OCI-LY1 (cell line): ENCODE results near the gene TOR1A.

Source experiments
- H2AFZ ChIP-seq: fragments of 200-600 bp; sonication (generic), shearing (Covaris generic); 2 replicates; pipeline ENCODE4 v1.6.0; 2014; ENCODE audit warnings: antibody characterized with exemption, mild to moderate bottlenecking, low read length
- H3F3A ChIP-seq: fragments of 200-600 bp; sonication (generic), shearing (Covaris generic); 2 replicates; pipeline ENCODE4 v1.6.0; 2014; ENCODE audit warnings: mild to moderate bottlenecking, antibody characterized with exemption, low read length, moderate library complexity; ENCODE audit not compliant: insufficient read depth
- H3K27ac ChIP-seq: fragments of 200-600 bp; sonication (generic); 2 replicates; pipeline ENCODE4 v1.5.1; 2014; ENCODE audit warnings: low read length, mixed run types, mild to moderate bottlenecking, low read depth; ENCODE audit not compliant: poor library complexity, severe bottlenecking
- H3K27me3 ChIP-seq: fragments of 200-600 bp; sonication (generic); 2 replicates; pipeline ENCODE4 v1.6.0; 2014; ENCODE audit warnings: antibody characterized with exemption, mild to moderate bottlenecking, low read length, moderate library complexity; ENCODE audit not compliant: insufficient read depth
- H3K36me3 ChIP-seq: fragments of 200-600 bp; sonication (generic); 2 replicates; pipeline ENCODE4 v1.6.1; 2014; ENCODE audit warnings: mild to moderate bottlenecking, antibody characterized with exemption, low read length, moderate library complexity, mixed read lengths; ENCODE audit not compliant: insufficient read depth
- H3K4me1 ChIP-seq: fragments of 200-600 bp; sonication (generic); 2 replicates; pipeline ENCODE4 v1.5.1; 2014; ENCODE audit warnings: mild to moderate bottlenecking, low read length, moderate library complexity; ENCODE audit not compliant: insufficient read depth, severe bottlenecking
- H3K4me2 ChIP-seq: fragments of 200-600 bp; sonication (generic), shearing (Covaris generic); 2 replicates; pipeline ENCODE4 v1.6.1; 2014; ENCODE audit warnings: low read length
- H3K4me3 ChIP-seq: fragments of 200-600 bp; sonication (generic); 2 replicates; pipeline ENCODE4 v1.5.1; 2014; ENCODE audit warnings: low read length, low read depth, mild to moderate bottlenecking, mixed read lengths; ENCODE audit not compliant: poor library complexity, severe bottlenecking
- H3K79me2 ChIP-seq: fragments of 200-600 bp; shearing (Covaris generic); 2 replicates; pipeline ENCODE4 v1.6.1; 2016; ENCODE audit warnings: mixed run types, low read length, mixed read lengths; ENCODE audit not compliant: insufficient read depth
- H3K9ac ChIP-seq: fragments of 200-600 bp; sonication (generic), shearing (Covaris generic); 2 replicates; pipeline ENCODE4 v1.6.1; 2014; ENCODE audit warnings: mild to moderate bottlenecking, low read length, mixed read lengths
- H3K9me2 ChIP-seq: fragments of 200-600 bp; sonication (generic), shearing (Covaris generic); 2 replicates; pipeline ENCODE4 v1.6.1; 2014; ENCODE audit warnings: low read depth, mild to moderate bottlenecking, low read length, mixed read lengths
- H3K9me3 ChIP-seq: fragments of 200-600 bp; shearing (Covaris generic); 2 replicates; pipeline ENCODE4 v1.6.1; 2014; ENCODE audit warnings: low read length, mixed read lengths
- H4K20me1 ChIP-seq: fragments of 200-600 bp; sonication (generic), shearing (Covaris generic); 2 replicates; pipeline ENCODE4 v1.6.0; 2016; ENCODE audit warnings: mild to moderate bottlenecking, low read length; ENCODE audit not compliant: insufficient read depth
- CTCF ChIP-seq: fragments of 200-600 bp; sonication (generic), shearing (Covaris generic); IDR thresholded peaks from 2 replicates; pipeline ENCODE4 v1.5.1; 2017; ENCODE audit warnings: mild to moderate bottlenecking, antibody characterized with exemption, low read length, moderate library complexity, mixed read lengths
- EZH2 ChIP-seq: fragments of 200-600 bp; sonication (generic), shearing (Covaris generic); IDR thresholded peaks from 2 replicates; pipeline ENCODE4 v1.8.0; 2017; ENCODE audit warnings: borderline replicate concordance, mixed run types, mild to moderate bottlenecking, antibody characterized with exemption, low read length, moderate library complexity, mixed read lengths

Gene TOR1A

GRCh38 chr9:129826344-129826743 lies 2.4 kb upstream of the TOR1A start:
- H3K4me3 ChIP-seq = no peak overlapping the region
- H3K4me2 ChIP-seq = no peak overlapping the region
- H3F3A ChIP-seq = peaks cover 6% of the 10 kb centered on the region; the same call in 1 of the 2 replicates
- no peak overlapping the region for H3K27ac ChIP-seq
- TF ChIP-seq EZH2 = no peak
- no peak for TF ChIP-seq CTCF
- H3K79me2 ChIP-seq = peaks cover 5% of the 10 kb centered on the region; the same call in 1 of the 2 replicates
- H3K9me2 ChIP-seq = no peaks in the 10 kb centered on the region
- no peak overlapping the region for H2AFZ ChIP-seq
- H3K4me1 ChIP-seq = peaks cover 8% of the 10 kb centered on the region
- peaks cover 54% of the 10 kb centered on the region for H3K36me3 ChIP-seq
- no peaks in the 10 kb centered on the region for H3K9me3 ChIP-seq
- no peak overlapping the region for H3K9ac ChIP-seq
- H3K27me3 ChIP-seq = no peaks in the 10 kb centered on the region
- H4K20me1 ChIP-seq = no peaks in the 10 kb centered on the region

- H3K4me2 ChIP-seq = peak overlapping the region; percentile 100; the same call in 1 of the 2 replicates
- H3K36me3 ChIP-seq = peaks cover 46% of the 10 kb centered on the region
Measured at GRCh38 chr9:129823542-129823934, 398 bp downstream of the TOR1A start.

GRCh38 chr9:129822898-129823541 lies 916 bp downstream of the TOR1A start:
- Histone ChIP-seq H3K9ac (peak overlapping the region; percentile 88), H3K9me2 (no peaks in the 10 kb centered on the region), H3K79me2 (peaks cover 5% of the 10 kb centered on the region; the same call in 1 of the 2 replicates), H3K27me3 (no peaks in the 10 kb centered on the region), H3K4me3 (peak overlapping the region; percentile 87), H3K27ac (no peak overlapping the region), H3K4me1 (peaks cover 8% of the 10 kb centered on the region), H4K20me1 (no peaks in the 10 kb centered on the region), H2AFZ (no peak overlapping the region), H3K4me2 (peak overlapping the region; percentile 100), H3K36me3 (peaks cover 49% of the 10 kb centered on the region), H3K9me3 (no peaks in the 10 kb centered on the region), H3F3A (peaks cover 6% of the 10 kb centered on the region; the same call in 1 of the 2 replicates)
- TF ChIP-seq EZH2 (no peak), CTCF (no peak)

More at GRCh38 chr9:129823542-129823934, 398 bp downstream of the TOR1A start:
- Histone ChIP-seq H3K4me1 (peaks cover 8% of the 10 kb centered on the region), H3K27me3 (no peaks in the 10 kb centered on the region), H3K9me3 (no peaks in the 10 kb centered on the region), H2AFZ (no peak overlapping the region), H3K27ac (no peak overlapping the region), H3K9me2 (no peaks in the 10 kb centered on the region), H4K20me1 (no peaks in the 10 kb centered on the region), H3F3A (peaks cover 6% of the 10 kb centered on the region; the same call in 1 of the 2 replicates), H3K79me2 (peaks cover 5% of the 10 kb centered on the region; the same call in 1 of the 2 replicates), H3K4me3 (peak overlapping the region; percentile 87), H3K9ac (peak overlapping the region; percentile 88)
- no peak for TF ChIP-seq CTCF
- TF ChIP-seq EZH2 = no peak
